ENCODE data around the gene DAB2IP. TPM values are rescaled to one million over a fixed set of nuclear protein-coding genes. Genes with fewer than 3 reads are reported as not detected.

Gene DAB2IP
- total RNA-seq, 1 donor from 2014 or later = 11.9 TPM

DNA sequence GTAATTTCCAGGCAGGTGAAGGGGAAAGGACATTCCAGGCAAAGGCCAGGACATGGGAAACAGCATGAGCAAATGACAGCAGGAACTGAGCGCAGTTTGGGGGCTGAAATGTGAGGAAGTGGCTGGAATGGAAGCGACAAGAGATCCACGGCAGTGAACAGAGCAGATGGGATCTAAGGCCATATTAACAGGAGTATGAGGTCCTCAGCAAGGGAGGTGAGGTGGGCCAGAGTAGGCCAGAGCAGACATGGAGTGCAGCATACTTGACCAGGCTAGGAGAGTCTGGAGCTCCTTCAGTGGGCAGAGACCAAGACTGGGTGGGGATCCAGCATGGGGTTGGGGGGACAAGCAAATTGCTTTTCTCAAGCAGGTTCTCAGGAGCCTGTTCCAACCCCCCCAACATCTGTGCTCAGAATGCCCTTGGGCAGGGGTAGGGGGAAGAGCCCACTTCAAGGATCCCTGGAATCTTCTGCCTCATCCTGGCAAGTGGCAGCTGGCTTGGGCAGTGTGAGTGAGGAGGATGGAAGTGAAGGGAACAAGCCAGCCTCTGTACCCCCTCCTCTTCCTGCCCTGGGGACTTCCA, 34.5 kb downstream of the DAB2IP start:
- no peak for DNase-seq

- DNase-seq = peak; percentile 44
Measured at GRCh38 chr9:121686930-121687541, 35.6 kb downstream of the DAB2IP start.

GRCh38 chr9:121688146-121688680, 36.8 kb downstream of the DAB2IP start:
- DNase-seq = no peak

DNA sequence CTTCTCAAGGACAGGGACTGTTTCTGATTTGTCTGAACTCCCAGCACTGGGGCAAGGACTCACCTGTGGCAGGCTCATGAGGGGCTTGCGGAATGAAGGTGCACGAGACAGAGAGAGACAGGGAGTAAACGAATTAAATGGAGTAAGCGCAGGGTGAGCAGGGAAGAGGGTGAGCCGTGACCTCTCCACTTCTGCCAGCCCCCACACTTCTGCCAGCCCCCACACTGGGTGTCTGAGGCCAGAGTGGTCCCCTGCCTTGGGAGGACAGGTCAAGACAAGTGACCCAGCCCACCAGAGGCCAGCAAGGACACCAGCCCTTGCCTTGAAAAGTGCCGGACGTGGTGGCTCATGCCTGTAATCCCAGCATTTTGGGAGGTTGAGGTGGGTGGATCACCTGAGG, 37.2 kb downstream of the DAB2IP start:
- no peak for DNase-seq

DNA sequence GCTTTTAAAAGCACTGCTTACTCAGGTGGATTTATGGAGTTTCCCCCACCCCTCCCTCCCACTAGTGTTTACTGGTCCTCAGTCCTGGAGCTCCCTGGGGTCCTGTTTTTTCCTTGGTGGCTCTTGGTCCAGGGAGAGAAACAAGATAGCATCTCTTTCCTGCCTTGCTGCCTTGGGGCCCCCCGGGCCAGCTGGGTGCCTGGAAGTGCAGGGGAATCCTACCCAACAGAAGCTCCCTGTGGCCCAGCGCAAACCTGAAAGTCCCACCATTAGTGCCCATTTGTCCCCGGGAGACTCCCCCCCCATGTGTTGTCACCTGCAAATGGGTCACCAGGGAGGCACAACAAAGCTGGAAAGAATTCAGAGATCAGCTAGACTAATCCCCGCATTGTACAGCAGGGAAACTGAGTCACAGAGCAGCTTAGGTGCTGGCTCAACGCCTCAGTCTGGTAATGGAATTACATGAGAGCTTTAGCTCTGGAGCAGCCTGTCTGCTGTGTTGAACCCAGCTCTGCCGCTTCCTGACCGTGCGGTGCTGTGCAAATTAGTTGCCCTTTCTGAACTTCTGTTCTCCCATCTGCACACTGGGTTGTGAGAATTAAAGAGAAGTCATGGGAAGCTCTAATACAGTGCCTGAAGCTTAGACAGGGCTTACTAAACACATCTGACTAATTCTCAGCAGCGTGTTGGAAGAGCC, 38.2 kb downstream of the DAB2IP start:
- DNase-seq = no peak

DNA sequence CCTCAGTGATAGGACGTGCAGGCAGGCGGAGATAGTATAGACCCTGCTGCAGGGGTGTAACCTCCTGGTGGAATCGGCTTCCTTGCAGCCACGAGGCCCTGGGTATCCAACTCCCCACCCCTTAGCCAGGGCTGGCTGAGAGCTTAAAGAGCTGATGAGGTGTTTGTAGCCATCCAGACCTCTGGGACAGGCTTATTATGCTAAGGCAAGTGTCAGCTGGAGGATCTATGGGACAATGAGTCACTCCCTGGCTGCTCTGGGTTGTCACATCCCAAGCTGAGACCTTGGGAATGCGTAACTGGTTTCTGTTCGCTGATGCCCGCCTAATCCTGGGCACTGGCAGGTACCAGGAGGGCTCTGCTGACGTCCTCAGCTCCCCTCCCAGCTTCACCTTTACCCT, 38.9 kb downstream of the DAB2IP start:
- no peak for DNase-seq

DNA sequence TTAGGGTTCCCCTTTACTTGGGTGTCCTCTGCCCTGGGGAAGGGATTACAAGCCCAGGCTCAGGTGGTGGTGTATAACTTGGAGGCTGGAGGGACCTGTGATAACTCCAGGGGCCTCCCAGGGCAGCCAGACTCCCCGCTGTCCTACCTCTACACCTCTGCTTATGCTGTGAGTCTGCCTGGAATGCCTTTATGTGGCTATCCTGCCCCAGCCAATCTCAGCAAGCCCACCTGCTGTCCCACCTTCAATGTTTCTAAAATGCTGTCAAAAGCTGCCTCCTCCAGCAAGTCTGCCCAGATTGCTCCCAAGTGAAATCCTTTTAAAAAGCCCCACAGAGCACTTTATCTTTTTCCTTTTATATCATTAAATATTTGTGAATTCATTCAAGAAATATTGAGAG, 39.3 kb downstream of the DAB2IP start:
- no peak for DNase-seq

GRCh38 chr9:121691890-121692289, 40.5 kb downstream of the DAB2IP start:
- no peak for DNase-seq

- DNase-seq = no peak
Measured at GRCh38 chr9:121692606-121693387, 41.4 kb downstream of the DAB2IP start.

GRCh38 chr9:121693388-121693670, 41.9 kb downstream of the DAB2IP start:
- no peak for DNase-seq

GRCh38 chr9:121694001-121694400, 42.6 kb downstream of the DAB2IP start:
- no peak for DNase-seq

GRCh38 chr9:121694600-121694999, 43.2 kb downstream of the DAB2IP start:
- no peak for DNase-seq

DNA sequence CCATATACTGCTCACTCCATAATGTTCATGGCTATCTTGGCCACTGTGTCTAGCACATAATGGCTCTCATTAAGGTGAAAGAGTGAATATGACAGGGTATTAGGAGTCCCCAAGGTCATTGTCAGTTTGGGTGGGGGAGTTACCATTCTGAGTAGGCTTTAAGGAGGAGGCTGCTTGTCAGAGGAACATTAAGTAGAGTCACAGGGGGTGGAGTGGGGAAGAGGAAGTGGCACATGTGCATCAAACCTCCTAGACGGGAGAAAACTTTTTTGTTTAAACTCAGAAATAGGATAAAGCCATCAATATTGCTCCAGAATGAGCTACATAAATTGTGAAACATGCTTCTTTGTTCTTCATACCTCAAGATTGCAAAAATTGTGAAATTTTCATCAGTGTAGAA, 45.5 kb downstream of the DAB2IP start:
- no peak for DNase-seq

- no peak for DNase-seq
Measured at GRCh38 chr9:121698627-121699570, 47.5 kb downstream of the DAB2IP start.

DNA sequence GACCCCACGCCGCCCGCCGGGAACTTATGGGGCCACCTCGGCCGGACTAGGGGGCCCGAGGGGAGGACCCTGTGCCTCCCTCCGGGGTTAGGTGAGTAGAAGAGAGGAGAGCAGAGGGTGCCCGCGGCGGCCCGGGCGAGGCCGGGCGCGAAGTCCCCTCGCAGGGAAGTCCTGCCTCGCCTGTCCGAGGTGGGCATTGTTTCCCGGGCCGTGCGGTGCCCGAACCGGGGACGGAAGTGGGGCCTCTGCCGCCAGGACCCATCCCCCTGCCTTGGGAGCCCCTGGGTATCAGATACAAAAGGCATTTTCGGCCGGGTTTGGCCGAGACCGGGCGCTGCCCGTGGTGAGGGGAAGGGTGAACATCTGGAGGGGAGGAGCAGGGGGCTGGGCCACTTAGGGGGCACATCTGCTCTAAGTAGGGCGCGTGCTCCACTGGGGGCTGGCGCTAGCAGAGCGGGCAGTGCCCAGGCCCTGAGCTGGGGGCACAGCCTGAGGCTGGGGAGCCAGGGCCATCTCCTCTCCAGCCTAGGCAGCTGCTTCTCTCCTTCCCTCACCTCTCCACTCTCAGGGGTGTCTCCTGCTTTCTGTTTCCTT, 48.2 kb downstream of the DAB2IP start:
- no peak for DNase-seq

GRCh38 chr9:121700165-121700831, 48.9 kb downstream of the DAB2IP start:
- peak; percentile 35 for DNase-seq

- DNase-seq = peak; percentile 54
Measured at GRCh38 chr9:121700832-121701419, 49.5 kb downstream of the DAB2IP start.

DNA sequence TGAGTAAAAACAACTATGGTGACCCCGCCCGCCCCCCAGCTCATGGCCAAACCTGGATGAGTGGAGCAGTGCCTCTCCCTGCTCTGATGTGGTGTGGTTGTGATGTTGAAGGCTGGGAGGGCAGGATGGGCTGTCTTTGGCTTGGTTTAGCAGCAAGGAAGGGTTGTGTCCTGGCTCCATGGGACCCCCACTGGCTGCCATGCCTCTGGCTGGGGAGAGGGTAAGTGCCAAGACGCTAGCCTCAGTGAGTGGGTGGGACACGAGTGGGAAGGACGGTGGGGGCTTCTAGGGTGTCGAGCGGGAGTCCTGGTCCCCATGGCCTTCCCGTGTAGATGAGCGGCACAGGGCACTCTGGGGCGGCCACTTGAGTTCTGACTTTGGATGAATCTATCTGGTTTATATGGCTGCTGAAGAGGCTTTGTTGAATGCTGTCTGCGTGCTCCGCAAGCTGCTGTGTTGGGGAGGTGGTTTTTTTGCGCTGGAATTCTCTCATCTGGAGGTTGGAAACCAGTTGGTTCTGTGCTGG, 50.4 kb downstream of the DAB2IP start:
- no peak for DNase-seq

DNA sequence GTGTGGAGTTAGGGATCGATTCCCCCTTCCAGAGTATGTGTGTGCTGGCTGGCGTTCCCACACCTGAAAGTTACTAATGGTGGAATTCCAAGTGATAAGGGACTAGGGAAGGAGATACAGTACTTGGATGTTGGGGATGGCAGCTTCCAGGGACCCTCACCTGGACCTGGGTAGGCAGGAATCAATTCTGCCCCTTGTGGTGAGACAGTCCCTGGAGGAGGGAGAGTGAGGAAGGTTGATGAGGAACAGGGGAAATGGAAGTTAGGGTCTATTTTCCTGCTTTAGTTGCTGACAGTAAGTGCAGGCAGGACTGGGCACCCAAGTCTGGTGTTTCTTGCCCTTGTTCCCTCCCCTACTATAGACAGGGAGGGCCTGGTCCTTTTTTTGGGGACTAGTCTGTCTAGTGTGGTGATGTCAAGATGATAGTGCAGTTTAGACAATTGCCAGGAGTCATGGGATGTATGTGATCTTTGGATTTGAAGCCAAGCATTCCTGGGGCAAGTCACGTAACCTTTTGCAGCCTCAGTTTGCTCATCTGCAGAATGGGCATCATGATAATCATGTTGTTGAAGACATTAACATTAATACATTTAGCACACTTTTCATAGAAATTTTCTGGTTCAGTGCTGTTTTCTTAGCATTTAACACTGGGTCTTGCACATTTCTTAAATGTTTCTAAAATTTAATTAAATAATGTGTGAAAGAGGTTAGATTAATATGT, 51.7 kb downstream of the DAB2IP start:
- DNase-seq = no peak

DNA sequence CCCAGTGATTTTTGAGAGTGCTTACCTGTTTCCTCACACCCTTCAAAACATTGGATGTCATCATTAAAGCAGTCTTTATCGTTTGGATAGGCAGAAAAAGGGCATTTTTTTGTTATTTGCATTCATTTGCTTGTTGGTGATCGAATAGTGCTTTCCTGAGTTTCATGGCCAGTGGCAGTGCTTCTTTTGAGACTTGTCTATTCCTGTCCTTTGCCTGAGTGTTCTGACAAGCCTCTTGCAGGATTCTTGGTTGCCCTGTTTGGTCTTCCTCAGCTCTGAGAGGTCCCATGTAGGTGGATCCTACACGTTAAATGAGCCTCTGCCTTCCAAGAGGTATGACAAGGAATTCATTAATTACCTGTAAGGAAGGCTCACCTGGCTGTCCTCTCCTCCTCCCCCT, 52.8 kb downstream of the DAB2IP start:
- DNase-seq = no peak

Data from occipital lobe (tissue), 2 donors.